Stimulated activated naive CD8-positive, alpha-beta T cell treated with anti-CD3 and anti-CD28 coated beads, Interleukin-15, amount 100 ng/mL, for 72 hours (primary cell): Measurements from ENCODE around the gene TMPO.
A peak's percentile ranks its signal among the peaks of the same experiment; 100 is the strongest.
"Not testable (repeated sequence)": the region's sequence is repeated elsewhere in the genome, so short reads cannot be mapped to it uniquely, and the experiment has no call there.

ENCODE experiments used
- ATAC-seq: fragments of 150-1000 bp; cut with Tn5 transposase; 2 replicates; pipeline ENCODE4 v1.10.0; 2021; ENCODE audit warnings: mild to moderate bottlenecking, moderate library complexity
- DNase-seq, 2 donors: peaks; one replicate each; pipeline ENCODE4 v3.0.0; 2021 to 2022
- H3K27ac Mint-ChIP-seq, 2 donors: one replicate each; pipeline ENCODE4 v1.8.0; 2022; ENCODE audit warnings: mild to moderate bottlenecking in 2 of 2, mixed read lengths in 2 of 2, moderate library complexity in 2 of 2
- H3K27me3 Mint-ChIP-seq: one replicate; pipeline ENCODE4 v1.8.0; 2022; ENCODE audit warnings: mixed read lengths
- H3K4me1 Mint-ChIP-seq: one replicate; pipeline ENCODE4 v1.8.0; 2022; ENCODE audit warnings: mild to moderate bottlenecking, mixed read lengths
- H3K4me3 Mint-ChIP-seq, 2 donors: one replicate each; pipeline ENCODE4 v1.8.0; 2022; ENCODE audit warnings: mild to moderate bottlenecking in 2 of 2, mixed read lengths in 2 of 2, moderate library complexity in 1 of 2
- H3K9me3 Mint-ChIP-seq, 2 donors: one replicate each; pipeline ENCODE4 v1.8.0; 2022; ENCODE audit warnings: mixed read lengths in 2 of 2

The TMPO gene

DNA sequence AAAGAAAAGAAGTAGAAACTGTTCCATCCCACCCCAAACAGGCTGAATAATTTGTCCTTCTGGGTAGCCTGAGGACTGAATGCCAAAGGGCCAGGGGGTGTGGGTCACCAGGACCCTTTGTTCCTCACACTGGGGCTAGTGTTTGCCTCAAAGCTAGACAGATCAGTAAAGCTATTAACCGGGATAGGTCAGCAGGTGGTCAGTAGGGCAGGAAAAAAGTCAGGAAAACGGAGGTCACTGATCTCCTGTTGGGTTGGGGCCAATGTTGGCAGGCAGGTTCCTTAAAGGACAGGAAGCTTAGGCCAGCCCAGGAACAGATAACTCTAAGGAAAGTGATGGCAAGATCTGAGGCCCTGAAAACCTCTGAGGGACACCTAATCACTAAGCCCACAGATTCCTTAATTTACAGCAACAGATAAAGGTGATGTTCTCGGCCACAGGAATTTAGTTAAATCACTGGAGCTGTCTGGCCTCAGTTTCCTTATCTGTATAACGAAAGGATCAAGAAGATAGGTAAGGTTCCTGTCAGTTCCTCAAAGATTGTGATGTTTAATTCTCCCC is 22.7 kb upstream of the TMPO start:
- Mint-ChIP-seq H3K4me3 (no peak overlapping the region), H3K4me1 (peaks cover 9% of the 10 kb centered on the region), H3K27ac (no peak overlapping the region), H3K9me3 (no peaks in the 10 kb centered on the region), H3K27me3 (no peaks in the 10 kb centered on the region)
- DNase-seq (no peak), ATAC-seq (no peak)

DNA sequence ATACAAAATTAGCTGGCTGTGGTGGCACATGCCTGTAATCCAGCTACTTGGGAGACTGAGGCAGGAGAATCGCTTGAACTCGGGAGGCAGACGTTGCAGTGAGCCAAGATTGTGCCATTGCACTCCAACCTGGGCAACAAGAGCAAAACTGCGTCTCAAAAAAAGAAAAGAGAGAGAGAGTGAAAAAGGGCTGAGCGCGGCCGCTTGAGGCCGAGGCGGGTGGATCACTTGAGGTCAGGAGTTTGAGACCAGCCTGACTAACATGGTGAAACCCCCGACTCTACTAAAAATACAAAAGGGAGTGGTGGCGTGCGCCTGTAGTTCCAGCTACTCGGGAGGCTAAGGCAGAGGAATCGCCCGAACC is 14.1 kb upstream of the TMPO start:
- not testable (repeated sequence) for DNase-seq, H3K27me3 Mint-ChIP-seq, ATAC-seq, H3K27ac Mint-ChIP-seq, H3K9me3 Mint-ChIP-seq
- H3K4me3 Mint-ChIP-seq = peak overlapping the region; percentile 4 to 29
- H3K4me1 Mint-ChIP-seq = peaks cover 40% of the 10 kb centered on the region

DNA sequence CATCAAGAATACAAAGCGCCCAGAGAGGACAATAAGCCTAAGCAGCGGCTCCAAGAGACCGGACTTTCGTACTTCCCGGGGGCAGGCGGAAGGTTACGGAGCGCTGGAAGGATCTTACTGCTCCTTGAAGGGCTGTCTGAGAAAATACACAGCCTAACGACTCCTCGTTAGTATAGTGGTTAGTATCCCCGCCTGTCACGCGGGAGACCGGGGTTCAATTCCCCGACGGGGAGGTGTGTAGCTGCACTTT is 12.1 kb upstream of the TMPO start:
- peak; percentile 92 to 94 for DNase-seq
- peak overlapping the region; percentile 96 to 97 for H3K4me3 Mint-ChIP-seq
- H3K27ac Mint-ChIP-seq = peak overlapping the region; percentile 100
- peaks cover 40% of the 10 kb centered on the region for H3K4me1 Mint-ChIP-seq
- ATAC-seq = peak; percentile 86
- H3K27me3 Mint-ChIP-seq = no peaks in the 10 kb centered on the region
- H3K9me3 Mint-ChIP-seq = peaks cover 0 to 7% of the 10 kb centered on the region in 2 donors

GRCh38 chr12:98503592-98504367 is 11.6 kb upstream of the TMPO start:
- DNase-seq (peak; percentile 95 to 96), ATAC-seq (peak; percentile 85)
- H3K27ac Mint-ChIP-seq = peak overlapping the region; percentile 100
- peak overlapping the region; percentile 96 to 97 for H3K4me3 Mint-ChIP-seq
- H3K4me1 Mint-ChIP-seq = peaks cover 40% of the 10 kb centered on the region
- H3K9me3 Mint-ChIP-seq = peaks cover 0 to 7% of the 10 kb centered on the region in 2 donors
- H3K27me3 Mint-ChIP-seq = no peaks in the 10 kb centered on the region

DNA sequence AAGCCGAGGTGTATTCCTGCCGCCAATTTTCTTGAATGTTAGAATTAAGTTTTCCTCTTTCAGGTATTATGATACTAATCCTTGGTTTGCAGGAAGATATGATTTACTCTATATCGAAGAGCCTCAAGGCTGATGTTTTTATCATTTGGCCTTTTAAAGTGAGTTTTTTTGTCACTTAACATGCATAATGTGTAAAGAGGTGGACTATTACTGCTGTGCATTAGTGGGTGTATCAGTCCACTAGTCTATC is 11.1 kb upstream of the TMPO start:
- H3K4me1 Mint-ChIP-seq = peaks cover 40% of the 10 kb centered on the region
- H3K27ac Mint-ChIP-seq = peak overlapping the region; percentile 100
- peak overlapping the region; percentile 96 to 97 for H3K4me3 Mint-ChIP-seq
- H3K9me3 Mint-ChIP-seq = peaks cover 0 to 7% of the 10 kb centered on the region in 2 donors
- no peaks in the 10 kb centered on the region for H3K27me3 Mint-ChIP-seq
- DNase-seq (no peak), ATAC-seq (peak; percentile 6)

- Mint-ChIP-seq H3K4me1 (peaks cover 24% of the 10 kb centered on the region), H3K27ac (no peak overlapping the region), H3K9me3 (peaks cover 0 to 3% of the 10 kb centered on the region in 2 donors), H3K4me3 (no peak overlapping the region), H3K27me3 (no peaks in the 10 kb centered on the region)
- ATAC-seq (no peak), DNase-seq (no peak)
Measured at GRCh38 chr12:98509063-98509462, 6.3 kb upstream of the TMPO start.

GRCh38 chr12:98511806-98512205 is 3.6 kb upstream of the TMPO start:
- peaks cover 15% of the 10 kb centered on the region for H3K4me1 Mint-ChIP-seq
- H3K9me3 Mint-ChIP-seq = not testable (repeated sequence)

GRCh38 chr12:98513379-98514322 is 1.7 kb upstream of the TMPO start:
- Mint-ChIP-seq H3K4me3 (peak overlapping the region; percentile 92 to 96), H3K27ac (peak overlapping the region; percentile 2 to 95), H3K4me1 (peaks cover 18% of the 10 kb centered on the region), H3K9me3 (no peaks in the 10 kb centered on the region), H3K27me3 (no peaks in the 10 kb centered on the region)
- DNase-seq (no peak), ATAC-seq (no peak)

More at GRCh38 chr12:98511806-98512205, 3.6 kb upstream of the TMPO start:
- not testable (repeated sequence) for DNase-seq, H3K27me3 Mint-ChIP-seq, H3K27ac Mint-ChIP-seq, ATAC-seq, H3K4me3 Mint-ChIP-seq

GRCh38 chr12:98514982-98515286 is 456 bp upstream of the TMPO start:
- no peaks in the 10 kb centered on the region for H3K27me3 Mint-ChIP-seq
- H3K9me3 Mint-ChIP-seq = no peaks in the 10 kb centered on the region
- peak overlapping the region; percentile 92 to 96 for H3K4me3 Mint-ChIP-seq
- ATAC-seq (no peak), DNase-seq (no peak)
- peak overlapping the region; percentile 95 to 99 for H3K27ac Mint-ChIP-seq
- H3K4me1 Mint-ChIP-seq = peaks cover 31% of the 10 kb centered on the region

- Mint-ChIP-seq H3K9me3 (no peaks in the 10 kb centered on the region), H3K4me1 (peaks cover 42% of the 10 kb centered on the region), H3K27ac (peak overlapping the region; percentile 99 to 100), H3K4me3 (peak overlapping the region; percentile 92 to 96), H3K27me3 (no peaks in the 10 kb centered on the region)
- ATAC-seq = peak; percentile 79
- peak; percentile 93 to 96 for DNase-seq
Measured at GRCh38 chr12:98516111-98516873, 902 bp downstream of the TMPO start.

DNA sequence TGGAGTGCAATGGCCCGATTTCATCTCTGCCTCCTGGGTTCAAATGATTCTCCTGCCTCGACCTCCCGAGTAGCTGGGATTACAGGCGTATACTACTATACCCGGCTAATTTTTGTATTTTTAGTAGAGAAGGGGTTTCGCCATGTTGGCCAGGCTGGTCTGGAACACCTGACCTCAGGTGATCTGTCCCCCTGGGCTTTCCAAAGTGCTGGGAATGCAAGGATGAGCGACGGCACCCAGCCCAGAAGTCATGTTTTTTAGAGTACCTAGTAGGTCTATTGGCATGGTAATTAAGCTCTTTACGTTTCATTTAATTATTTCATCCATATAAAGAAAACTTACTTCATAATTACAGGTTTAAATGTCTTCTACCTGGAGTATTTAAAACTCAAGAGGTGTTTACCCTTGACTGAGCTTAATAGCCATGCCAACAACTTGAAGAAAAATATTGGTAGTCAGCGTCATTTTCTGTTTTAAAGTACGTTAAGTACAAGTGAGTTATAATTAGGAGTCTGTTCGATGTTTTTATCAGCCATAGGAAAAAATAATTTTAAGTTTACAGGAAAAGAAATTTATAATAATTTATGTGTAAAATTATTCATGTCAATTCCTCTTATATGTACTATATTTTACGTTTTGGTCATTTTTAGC is 4.0 kb downstream of the TMPO start:
- no peaks in the 10 kb centered on the region for H3K27me3 Mint-ChIP-seq
- DNase-seq = no peak
- peaks cover 46% of the 10 kb centered on the region for H3K4me1 Mint-ChIP-seq
- no peaks in the 10 kb centered on the region for H3K9me3 Mint-ChIP-seq
- peak overlapping the region; percentile 52 to 96 for H3K27ac Mint-ChIP-seq
- ATAC-seq = no peak
- peak overlapping the region; percentile 85 to 92 for H3K4me3 Mint-ChIP-seq

DNA sequence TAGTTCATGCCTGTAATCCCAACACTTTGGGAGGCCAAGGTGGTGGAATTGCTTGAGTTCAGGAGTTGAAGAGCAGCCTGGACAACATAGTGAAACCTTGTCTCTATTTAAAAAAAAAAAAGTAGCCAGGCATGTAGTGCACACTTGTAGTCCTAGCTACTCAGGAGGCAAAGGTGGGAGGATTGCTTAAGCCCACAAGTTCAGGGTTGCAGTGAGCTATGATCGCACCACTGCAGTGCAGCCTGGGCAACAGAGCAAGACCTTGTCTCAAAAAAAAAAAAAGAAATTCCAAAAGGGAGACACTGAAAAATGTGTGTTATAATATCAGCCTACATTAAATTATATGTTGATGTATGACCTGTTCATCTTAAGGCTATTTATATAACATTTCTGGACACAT is 14.7 kb downstream of the TMPO start:
- no peaks in the 10 kb centered on the region for H3K9me3 Mint-ChIP-seq
- H3K4me1 Mint-ChIP-seq = peaks cover 14% of the 10 kb centered on the region
- no peaks in the 10 kb centered on the region for H3K27me3 Mint-ChIP-seq
- ATAC-seq = no peak
- H3K27ac Mint-ChIP-seq = no peak overlapping the region
- DNase-seq = no peak
- H3K4me3 Mint-ChIP-seq = no peak overlapping the region

GRCh38 chr12:98532687-98533304 is 17.4 kb downstream of the TMPO start:
- DNase-seq = peak in 1 of 2 donors; percentile 21

GRCh38 chr12:98533723-98534251 is 18.4 kb downstream of the TMPO start:
- Mint-ChIP-seq H3K27ac (no peak overlapping the region), H3K4me3 (no peak overlapping the region), H3K27me3 (no peaks in the 10 kb centered on the region), H3K4me1 (no peaks in the 10 kb centered on the region), H3K9me3 (no peaks in the 10 kb centered on the region)
- no peak for DNase-seq
- no peak for ATAC-seq

More at GRCh38 chr12:98532687-98533304, 17.4 kb downstream of the TMPO start:
- Mint-ChIP-seq H3K27me3 (no peaks in the 10 kb centered on the region), H3K4me1 (peaks cover 4% of the 10 kb centered on the region), H3K27ac (peak overlapping the region; percentile 21 to 27), H3K9me3 (no peaks in the 10 kb centered on the region), H3K4me3 (no peak overlapping the region)
- peak; percentile 42 for ATAC-seq
